Fibroblast of lung (primary cell): ENCODE results near the gene PTPRM.

Experiments used
- EZH2 ChIP-seq: IDR thresholded peaks from 2 replicates; pipeline ENCODE4 v1.5.1; 2012; ENCODE audit warnings: low read length, control low read depth, mild to moderate bottlenecking; ENCODE audit errors: missing control alignments
- TF ChIP-seq, protein P1 (sequence below), 2 donors: IDR thresholded peaks in 1 of 2; conservative IDR thresholded peaks in 1 of 2; 1 replicate in 1 of 2; 2 replicates in 1 of 2; pipeline ENCODE4 v1.5.1; 2011 to 2012; ENCODE audit warnings: low read length in 2 of 2, control low read depth in 1 of 2, inconsistent platforms in 1 of 2, low read depth in 1 of 2, mild to moderate bottlenecking in 1 of 2

DNA sequence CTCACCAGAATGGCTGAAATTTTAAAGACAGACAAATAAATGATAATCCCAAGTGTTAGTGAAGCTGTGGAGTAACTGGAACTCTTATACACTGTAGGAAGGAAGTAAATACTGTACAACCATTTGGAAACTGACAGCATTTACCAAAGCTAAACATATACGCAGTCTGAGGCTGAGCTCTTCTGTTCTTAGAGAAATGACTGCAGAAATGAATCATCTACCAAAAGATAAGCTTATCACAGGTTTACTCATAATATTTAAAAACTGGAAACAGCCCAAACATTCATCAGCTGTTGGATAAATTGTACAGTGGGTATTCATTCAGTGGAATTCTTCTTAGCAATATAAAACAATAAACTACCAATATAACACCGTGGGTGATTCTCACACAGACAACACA, 824.0 kb downstream of the PTPRM start:
- TF ChIP-seq, protein P1, sequence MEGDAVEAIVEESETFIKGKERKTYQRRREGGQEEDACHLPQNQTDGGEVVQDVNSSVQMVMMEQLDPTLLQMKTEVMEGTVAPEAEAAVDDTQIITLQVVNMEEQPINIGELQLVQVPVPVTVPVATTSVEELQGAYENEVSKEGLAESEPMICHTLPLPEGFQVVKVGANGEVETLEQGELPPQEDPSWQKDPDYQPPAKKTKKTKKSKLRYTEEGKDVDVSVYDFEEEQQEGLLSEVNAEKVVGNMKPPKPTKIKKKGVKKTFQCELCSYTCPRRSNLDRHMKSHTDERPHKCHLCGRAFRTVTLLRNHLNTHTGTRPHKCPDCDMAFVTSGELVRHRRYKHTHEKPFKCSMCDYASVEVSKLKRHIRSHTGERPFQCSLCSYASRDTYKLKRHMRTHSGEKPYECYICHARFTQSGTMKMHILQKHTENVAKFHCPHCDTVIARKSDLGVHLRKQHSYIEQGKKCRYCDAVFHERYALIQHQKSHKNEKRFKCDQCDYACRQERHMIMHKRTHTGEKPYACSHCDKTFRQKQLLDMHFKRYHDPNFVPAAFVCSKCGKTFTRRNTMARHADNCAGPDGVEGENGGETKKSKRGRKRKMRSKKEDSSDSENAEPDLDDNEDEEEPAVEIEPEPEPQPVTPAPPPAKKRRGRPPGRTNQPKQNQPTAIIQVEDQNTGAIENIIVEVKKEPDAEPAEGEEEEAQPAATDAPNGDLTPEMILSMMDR (conservative IDR thresholded peaks at IDR 0.05 in 1 of 2, IDR thresholded peaks at IDR 0.05 in 1 of 2; ENCODE audit: low read depth in 1 of 2, low read length in 2 of 2), result no peak
- no peak for TF ChIP-seq EZH2
